K562 (cell line): ENCODE results near the gene HMCN2. TPM values are rescaled to one million over a fixed set of nuclear protein-coding genes. Genes with fewer than 3 reads are reported as not detected.

Experiments
- ATAC-seq: fragments of 200-7000 bp; cut with Tn5 transposase; 3 replicates; pipeline ENCODE4 v1.9.1; 2020; ENCODE audit warnings: moderate library complexity
- BruUV-seq: library from RNA; stranded (reverse); fragments of 400-500 nt; replicated peaks from 2 replicates; lab custom pipeline; 2021; lab: Mats Ljungman, UMichigan
- CTCF ChIA-PET: fragments of 300-600 bp; formaldehyde crosslinking; extraction: SDS; loops from one replicate; lab custom pipeline; 2021; ENCODE audit warnings: low intra/inter-chr PET ratio; lab: Yijun Ruan, JAX
- POLR2A ChIA-PET: fragments of 300-600, 350-650 bp; sonication (Branson Sonifier 250); formaldehyde crosslinking; extraction: SDS; loops from one replicate; lab custom pipeline; 2021; ENCODE audit warnings: antibody characterized with exemption, inconsistent platforms; lab: Yijun Ruan, JAX
- DNase-seq, 4 experiments: peaks; one replicate each; pipeline versions ENCODE4 v3.0.0 to v3.0.0-alpha.2; 2011 to 2018; ENCODE audit warnings: low spot score in 3 of 4, mixed read lengths in 3 of 4; ENCODE audit errors: extremely low read depth in 1 of 4
- FAIRE-seq: peaks from 2 replicates; lab custom pipeline; 2011; peaks lifted over from hg19 to GRCh38; lab: Jason Lieb, UNC
- H2AFZ ChIP-seq: 2 replicates; pipeline ENCODE4 v1.6.0; 2011; ENCODE audit warnings: low read depth, low read length, control low read depth, inconsistent platforms
- H3K27ac ChIP-seq: fragments of 200-600 bp; 3 replicates; pipeline ENCODE4 v1.8.0; 2011; ENCODE audit warnings: low read depth, mild to moderate bottlenecking, control low read depth, inconsistent platforms, low read length, moderate library complexity, mixed read lengths; ENCODE audit errors: extremely low read depth
- H3K27me3 ChIP-seq, 2 experiments: fragments of 300-600 bp in 1 of 2; 2 replicates in 1 of 2; 3 replicates in 1 of 2; pipeline versions ENCODE4 v1.6.0 to v1.8.0; 2011; ENCODE audit warnings: inconsistent platforms in 2 of 2, low read length in 2 of 2, mild to moderate bottlenecking in 1 of 2, mixed read lengths in 1 of 2, moderate library complexity in 1 of 2; ENCODE audit not compliant: control insufficient read depth in 2 of 2, insufficient read depth in 2 of 2
- H3K36me3 ChIP-seq: fragments of 300-600 bp; 3 replicates; pipeline ENCODE4 v1.8.0; 2011; ENCODE audit warnings: mild to moderate bottlenecking, low read length, inconsistent platforms; ENCODE audit not compliant: control insufficient read depth, insufficient read depth
- H3K4me1 ChIP-seq, 2 experiments: fragments of 200-600 bp in 1 of 2; replicated peaks in 1 of 2; 2 replicates in 1 of 2; 3 replicates in 1 of 2; pipeline versions ENCODE4 v1.5.1 to v1.8.0; 2011; ENCODE audit warnings: inconsistent platforms in 2 of 2, low read length in 2 of 2, mild to moderate bottlenecking in 1 of 2, mixed read lengths in 1 of 2, moderate library complexity in 1 of 2; ENCODE audit not compliant: control insufficient read depth in 2 of 2, insufficient read depth in 2 of 2
- H3K4me2 ChIP-seq: 2 replicates; pipeline ENCODE4 v1.6.1; 2011; ENCODE audit warnings: low read length, control low read depth, inconsistent platforms, mixed read lengths; ENCODE audit not compliant: insufficient read depth
- H3K4me3 ChIP-seq: fragments of 200-600 bp; sonication (generic), shearing (Covaris generic); 2 replicates; pipeline ENCODE4 v1.5.1; 2016; ENCODE audit warnings: control low read depth, inconsistent platforms
- H3K79me2 ChIP-seq: fragments of 200-600 bp; 3 replicates; pipeline ENCODE4 v1.8.0; 2011; ENCODE audit warnings: low read length, inconsistent platforms; ENCODE audit not compliant: control insufficient read depth, insufficient read depth
- H3K9ac ChIP-seq, 2 experiments: 2 replicates each; pipeline versions ENCODE4 v1.6.0 to v1.6.1; 2011; ENCODE audit warnings: low read depth in 2 of 2, low read length in 2 of 2, control low read depth in 1 of 2, inconsistent platforms in 1 of 2, mild to moderate bottlenecking in 1 of 2, mixed read lengths in 1 of 2; ENCODE audit not compliant: insufficient read depth in 1 of 2
- H3K9me1 ChIP-seq: one replicate; pipeline ENCODE4 v1.6.0; 2011; ENCODE audit warnings: inconsistent platforms, mild to moderate bottlenecking, low read length, moderate library complexity; ENCODE audit not compliant: control insufficient read depth, insufficient read depth
- H3K9me3 ChIP-seq: replicated peaks from 2 replicates; pipeline ENCODE4 v1.5.1; 2011; ENCODE audit warnings: low read depth, low read length, inconsistent platforms; ENCODE audit not compliant: control insufficient read depth, insufficient read depth
- H4K20me1 ChIP-seq: replicated peaks from 2 replicates; pipeline ENCODE4 v1.6.1; 2011; ENCODE audit warnings: low read length, inconsistent platforms, mixed read lengths; ENCODE audit not compliant: control insufficient read depth, insufficient read depth
- CUX1 ChIP-seq: fragments of 200-800 bp; sonication (Bioruptor generic); IDR thresholded peaks from 2 replicates; pipeline ENCODE4 v1.6.1; 2016; ENCODE audit warnings: missing genetic modification characterization, missing compliant biosample characterization
- ETV5 ChIP-seq: sonication (generic); formaldehyde crosslinking; IDR thresholded peaks from 2 replicates; pipeline ENCODE4 v1.4.0; 2020; ENCODE audit warnings: low read depth, mild to moderate bottlenecking, missing genetic modification reagents
- KAT8 ChIP-seq: fragments of 450-650 bp; IDR thresholded peaks from 2 replicates; pipeline ENCODE4 v1.6.1; 2016; ENCODE audit warnings: low read depth, mild to moderate bottlenecking
- KDM4B ChIP-seq, 2 experiments: fragments of 450-650 bp in 1 of 2; sonication (generic) in 1 of 2; IDR thresholded peaks; 2 replicates each; pipeline ENCODE4 v1.6.1; 2016 to 2017; ENCODE audit warnings: borderline replicate concordance in 2 of 2, antibody characterized with exemption in 1 of 2, low read depth in 1 of 2, mild to moderate bottlenecking in 1 of 2
- MYBL2 ChIP-seq, 2 experiments: fragments of 450-650 bp in 1 of 2; sonication (generic) in 1 of 2; formaldehyde crosslinking in 1 of 2; IDR thresholded peaks; 2 replicates each; pipeline versions ENCODE4 v1.6.1 to v1.8.1; 2017 to 2022; ENCODE audit warnings: borderline replicate concordance in 1 of 2, inconsistent platforms in 1 of 2, low read depth in 1 of 2, mild to moderate bottlenecking in 1 of 2, missing genetic modification reagents in 1 of 2, moderate library complexity in 1 of 2
- POLR2A ChIP-seq: fragments of 450-650 bp; conservative IDR thresholded peaks from 2 replicates; pipeline ENCODE4 v1.6.1; 2016
- SREBF2 ChIP-seq: sonication (generic); formaldehyde crosslinking; IDR thresholded peaks from 2 replicates; pipeline ENCODE4 v1.4.0; 2020; ENCODE audit warnings: mild to moderate bottlenecking, missing genetic modification reagents
- USF2 ChIP-seq: sonication (generic); formaldehyde crosslinking; IDR thresholded peaks from 2 replicates; pipeline ENCODE4 v1.5.0; 2020; ENCODE audit warnings: missing genetic modification reagents
- ZNF764 ChIP-seq: fragments of 250-450 bp; sonication (Bioruptor Pico); IDR thresholded peaks from 2 replicates; pipeline ENCODE4 v1.4.0; 2020; ENCODE audit warnings: low read depth, mild to moderate bottlenecking, moderate library complexity
- WGBS: fragments of 100-300 bp; shearing (Covaris generic); methylation state at CpG from one replicate; pipeline ENCODE4 v1.1.6; 2016; ENCODE audit warnings: low coverage, mixed read lengths; ENCODE audit not compliant: insufficient coverage; ENCODE audit errors: missing lambda C conversion rate; 5-methylcytosine and 5-hydroxymethylcytosine counted together
- in situ Hi-C: fragments of 300-500 bp; cut with MboI; formaldehyde crosslinking; loops from 4 replicates; pipeline ENCODE4 v1.15.0; 2018; ENCODE audit warnings: inconsistent platforms, mixed read lengths
- intact Hi-C: fragments of 100-400 bp; cut with micrococcal nuclease; formaldehyde crosslinking; loops from 2 replicates; pipeline ENCODE4 v1.14.2; 2022
- polyA plus RNA-seq, 8 experiments: library from polyadenylated mRNA; depleted of rRNA in 4 of 8; stranded (reverse) in 5 of 8; unstranded in 3 of 8; fragments of >200 nt; fragmentation: Nextera tagmentation in 2 of 8; fragmentation: Illumina TruSeq in 1 of 8; extraction: Ambion mirVana in 2 of 8; extraction: Trizol in 1 of 8; gene quantifications; 2 replicates each; pipeline versions ENCODE4 v1.2.1 to v1.2.3, GENCODE V29; 2011 to 2014; ENCODE audit warnings: inconsistent platforms in 1 of 8, missing spikeins in 1 of 8
- total RNA-seq, 7 experiments: library from RNA; depleted of rRNA in 6 of 7; stranded (reverse); fragments of >200 nt in 6 of 7; fragmentation: Illumina TruSeq in 2 of 7; extraction: Trizol in 2 of 7; gene quantifications; 2 replicates each; pipeline versions ENCODE4 v1.2.1 to v1.2.3, GENCODE V29; 2011 to 2021; ENCODE audit warnings: low replicate concordance in 1 of 7
- TF ChIP-seq, protein P1 (sequence below): fragments of 150-350 bp; IDR thresholded peaks from 2 replicates; pipeline ENCODE4 v1.6.1; 2014; ENCODE audit warnings: low read depth, mild to moderate bottlenecking, low read length, borderline replicate concordance

HMCN2 gene
- total and polyA plus RNA-seq, 9 of the 15 experiments (the other 6 are each of a cell fraction or from before 2014, with no cell fraction given): 0.01 TPM; not detected in 8

- no peak overlapping the region for H2AFZ ChIP-seq
- POLR2A ChIA-PET: interaction anchor here (0.6 kb wide), 1 partner anchor 11 kb away, joined by 3 read pairs; no protein-coding TSS in a partner anchor
- CTCF ChIA-PET: no interaction called here
- DNase-seq (no peak), FAIRE-seq (no peak), ATAC-seq (no peak)
- peaks cover 24 to 55% of the 10 kb centered on the region in 2 experiments for H3K27me3 ChIP-seq
- BruUV-seq: no TSS peak
- no peak overlapping the region for H3K4me3 ChIP-seq
- no peak overlapping the region for H3K4me2 ChIP-seq
- H3K36me3 ChIP-seq: no peaks in the 10 kb centered on the region
- H4K20me1 ChIP-seq: peaks cover 16% of the 10 kb centered on the region
- H3K9ac ChIP-seq: no peak overlapping the region
- no peaks in the 10 kb centered on the region for H3K79me2 ChIP-seq
- intact Hi-C loops: no loop called here
- in situ Hi-C loops: no loop called here
- no peak overlapping the region for H3K27ac ChIP-seq
- H3K9me1 ChIP-seq: no peaks in the 10 kb centered on the region
- H3K4me1 ChIP-seq: peaks cover 0 to 4% of the 10 kb centered on the region in 2 experiments; a peak in 1 of 5 replicates
- WGBS: 2% methylated on average over 21 of the region's 21 CpGs
- no peaks in the 10 kb centered on the region for H3K9me3 ChIP-seq
- no peak for TF ChIP-seq ETV5 (CRISPR knock-in tag)
- TF ChIP-seq SREBF2 (CRISPR knock-in tag): no peak
- no peak for TF ChIP-seq POLR2A
- no peak for TF ChIP-seq USF2 (CRISPR knock-in tag)
- TF ChIP-seq KDM4B (IDR thresholded peaks at IDR 0.05; ENCODE audit: borderline replicate concordance in 2 of 2, low read depth in 1 of 2): no peak
- no peak for TF ChIP-seq KAT8
- TF ChIP-seq, protein P1, sequence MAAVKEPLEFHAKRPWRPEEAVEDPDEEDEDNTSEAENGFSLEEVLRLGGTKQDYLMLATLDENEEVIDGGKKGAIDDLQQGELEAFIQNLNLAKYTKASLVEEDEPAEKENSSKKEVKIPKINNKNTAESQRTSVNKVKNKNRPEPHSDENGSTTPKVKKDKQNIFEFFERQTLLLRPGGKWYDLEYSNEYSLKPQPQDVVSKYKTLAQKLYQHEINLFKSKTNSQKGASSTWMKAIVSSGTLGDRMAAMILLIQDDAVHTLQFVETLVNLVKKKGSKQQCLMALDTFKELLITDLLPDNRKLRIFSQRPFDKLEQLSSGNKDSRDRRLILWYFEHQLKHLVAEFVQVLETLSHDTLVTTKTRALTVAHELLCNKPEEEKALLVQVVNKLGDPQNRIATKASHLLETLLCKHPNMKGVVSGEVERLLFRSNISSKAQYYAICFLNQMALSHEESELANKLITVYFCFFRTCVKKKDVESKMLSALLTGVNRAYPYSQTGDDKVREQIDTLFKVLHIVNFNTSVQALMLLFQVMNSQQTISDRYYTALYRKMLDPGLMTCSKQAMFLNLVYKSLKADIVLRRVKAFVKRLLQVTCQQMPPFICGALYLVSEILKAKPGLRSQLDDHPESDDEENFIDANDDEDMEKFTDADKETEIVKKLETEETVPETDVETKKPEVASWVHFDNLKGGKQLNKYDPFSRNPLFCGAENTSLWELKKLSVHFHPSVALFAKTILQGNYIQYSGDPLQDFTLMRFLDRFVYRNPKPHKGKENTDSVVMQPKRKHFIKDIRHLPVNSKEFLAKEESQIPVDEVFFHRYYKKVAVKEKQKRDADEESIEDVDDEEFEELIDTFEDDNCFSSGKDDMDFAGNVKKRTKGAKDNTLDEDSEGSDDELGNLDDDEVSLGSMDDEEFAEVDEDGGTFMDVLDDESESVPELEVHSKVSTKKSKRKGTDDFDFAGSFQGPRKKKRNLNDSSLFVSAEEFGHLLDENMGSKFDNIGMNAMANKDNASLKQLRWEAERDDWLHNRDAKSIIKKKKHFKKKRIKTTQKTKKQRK: no peak
- no peak for TF ChIP-seq CUX1 (CRISPR knock-in tag)
- TF ChIP-seq ZNF764 (CRISPR knock-in tag): no peak
- no peak for TF ChIP-seq MYBL2 (IDR thresholded peaks at IDR 0.05; ENCODE audit: low read depth)
- TF ChIP-seq MYBL2 (CRISPR knock-in tag; IDR thresholded peaks at IDR 0.05; ENCODE audit: borderline replicate concordance): no peak
Measured at GRCh38 chr9:130306823-130307666, 41.5 kb downstream of the HMCN2 start.
